ENCODE results near the gene ADGB.

Gene ADGB

DNA sequence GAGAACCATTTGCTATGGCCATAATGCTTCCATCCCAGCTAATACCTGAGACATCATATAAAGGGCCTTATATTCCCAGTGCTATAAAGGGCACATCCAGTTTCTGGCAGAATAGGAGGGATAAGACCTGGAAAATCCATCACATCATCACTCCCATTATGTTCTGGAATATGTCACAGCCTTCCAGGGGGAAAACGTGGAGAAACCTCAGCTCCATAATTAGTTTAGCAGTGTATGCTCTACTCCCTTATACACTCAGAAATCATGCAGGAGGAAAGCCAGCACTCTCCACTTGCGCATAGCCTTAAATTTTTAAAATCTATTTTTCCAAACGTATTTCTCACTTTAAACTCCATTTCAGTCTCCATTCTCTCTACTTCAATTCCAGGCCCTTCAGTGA lies 140.9 kb downstream of the ADGB start:
- TF ChIP-seq HDGF (IDR thresholded peaks at IDR 0.05; ENCODE audit: borderline replicate concordance) (no peak), BHLHE40 (IDR thresholded peaks at IDR 0.05; ENCODE audit: borderline replicate concordance) (no peak), FOXK2 (IDR thresholded peaks at IDR 0.05) (no peak), L3MBTL2 (conservative IDR thresholded peaks at IDR 0.05) (no peak), ELF4 (IDR thresholded peaks at IDR 0.05) (no peak), SP1 (IDR thresholded peaks at IDR 0.05) (no peak), FOXM1 (IDR thresholded peaks at IDR 0.05; ENCODE audit: borderline replicate concordance) (no peak), TARDBP (IDR thresholded peaks at IDR 0.05) (no peak), LEF1 (IDR thresholded peaks at IDR 0.05; ENCODE audit: borderline replicate concordance) (no peak), CTBP1 (IDR thresholded peaks at IDR 0.05; ENCODE audit: borderline replicate concordance) (no peak), SUZ12 (IDR thresholded peaks at IDR 0.05) (no peak), ZNF384 (IDR thresholded peaks at IDR 0.05) (no peak), ARNT (IDR thresholded peaks at IDR 0.05) (no peak), NFRKB (IDR thresholded peaks at IDR 0.05) (no peak), FOXA1 (IDR thresholded peaks at IDR 0.05) (no peak)
- TF ChIP-seq, protein P1, sequence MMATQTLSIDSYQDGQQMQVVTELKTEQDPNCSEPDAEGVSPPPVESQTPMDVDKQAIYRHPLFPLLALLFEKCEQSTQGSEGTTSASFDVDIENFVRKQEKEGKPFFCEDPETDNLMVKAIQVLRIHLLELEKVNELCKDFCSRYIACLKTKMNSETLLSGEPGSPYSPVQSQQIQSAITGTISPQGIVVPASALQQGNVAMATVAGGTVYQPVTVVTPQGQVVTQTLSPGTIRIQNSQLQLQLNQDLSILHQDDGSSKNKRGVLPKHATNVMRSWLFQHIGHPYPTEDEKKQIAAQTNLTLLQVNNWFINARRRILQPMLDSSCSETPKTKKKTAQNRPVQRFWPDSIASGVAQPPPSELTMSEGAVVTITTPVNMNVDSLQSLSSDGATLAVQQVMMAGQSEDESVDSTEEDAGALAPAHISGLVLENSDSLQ (IDR thresholded peaks at IDR 0.05), result no peak
- CTCF ChIA-PET, result no interaction called here
- POLR2A ChIA-PET, result no interaction called here
- no peak for DNase-seq (ENCODE audit: extremely low spot score)

DNA sequence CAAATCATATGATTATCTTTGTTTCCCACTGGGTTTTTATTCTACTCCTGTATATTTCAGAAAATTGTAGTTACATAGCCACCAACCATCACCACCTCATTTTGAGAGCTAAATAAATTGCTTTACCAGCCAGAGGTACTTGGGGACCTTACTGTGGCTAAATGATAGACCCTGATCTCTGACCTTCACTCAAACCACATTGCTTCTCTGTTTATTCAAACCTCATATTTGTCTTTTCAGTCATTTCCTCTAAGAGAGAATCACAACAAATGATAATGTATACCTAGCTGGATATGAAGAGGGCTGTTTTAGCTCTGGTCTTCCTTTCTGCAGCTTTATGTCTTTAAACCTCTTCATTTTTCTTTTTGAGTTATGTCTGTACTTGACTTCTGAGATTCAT lies 142.8 kb downstream of the ADGB start:
- TF ChIP-seq BHLHE40 (IDR thresholded peaks at IDR 0.05; ENCODE audit: borderline replicate concordance) (no peak), ZNF384 (IDR thresholded peaks at IDR 0.05) (no peak), TARDBP (IDR thresholded peaks at IDR 0.05) (no peak), HDGF (IDR thresholded peaks at IDR 0.05; ENCODE audit: borderline replicate concordance) (no peak), FOXK2 (IDR thresholded peaks at IDR 0.05) (no peak), NFRKB (IDR thresholded peaks at IDR 0.05) (no peak), L3MBTL2 (conservative IDR thresholded peaks at IDR 0.05) (no peak), ARNT (IDR thresholded peaks at IDR 0.05) (no peak), LEF1 (IDR thresholded peaks at IDR 0.05; ENCODE audit: borderline replicate concordance) (no peak), SP1 (IDR thresholded peaks at IDR 0.05) (no peak), SUZ12 (IDR thresholded peaks at IDR 0.05) (no peak), ELF4 (IDR thresholded peaks at IDR 0.05) (no peak), FOXA1 (IDR thresholded peaks at IDR 0.05) (no peak), FOXM1 (IDR thresholded peaks at IDR 0.05; ENCODE audit: borderline replicate concordance) (no peak), CTBP1 (IDR thresholded peaks at IDR 0.05; ENCODE audit: borderline replicate concordance) (no peak)
- TF ChIP-seq, protein P1 (IDR thresholded peaks at IDR 0.05), result no peak
- ChIA-PET POLR2A (no interaction called here), CTCF (interaction anchor here (0.6 kb wide), 1 partner anchor 196 kb away, joined by 3 read pairs; no protein-coding TSS in a partner anchor)
- DNase-seq (ENCODE audit: extremely low spot score), result no peak

DNA sequence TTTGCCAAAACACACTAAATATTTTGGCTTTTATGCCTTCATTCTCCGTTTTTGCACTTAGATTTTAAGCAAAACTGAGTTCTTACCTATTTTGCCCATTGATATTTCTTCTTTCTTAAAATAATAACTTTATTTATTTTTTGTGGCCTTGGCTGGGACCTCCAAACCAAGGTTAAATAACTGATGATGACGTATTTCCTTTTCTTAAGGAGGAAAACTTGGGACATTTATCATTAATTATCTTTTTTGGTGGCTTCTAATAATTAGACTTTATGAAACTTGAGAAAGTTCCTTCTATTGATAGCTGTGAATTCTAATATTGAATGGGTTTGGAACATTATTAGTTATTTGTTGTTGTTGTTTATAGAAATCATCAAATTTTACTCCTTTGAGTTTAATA lies 154.5 kb downstream of the ADGB start:
- DNase-seq (ENCODE audit: extremely low spot score), result no peak
- ChIA-PET CTCF (no interaction called here), POLR2A (no interaction called here)
- TF ChIP-seq SP1 (IDR thresholded peaks at IDR 0.05), result no peak
- TF ChIP-seq, protein P1 (IDR thresholded peaks at IDR 0.05), result no peak
- no peak for TF ChIP-seq TARDBP (IDR thresholded peaks at IDR 0.05)
- no peak for TF ChIP-seq ELF4 (IDR thresholded peaks at IDR 0.05)
- TF ChIP-seq HDGF (IDR thresholded peaks at IDR 0.05; ENCODE audit: borderline replicate concordance), result no peak
- TF ChIP-seq FOXM1 (IDR thresholded peaks at IDR 0.05; ENCODE audit: borderline replicate concordance), result no peak
- TF ChIP-seq SUZ12 (IDR thresholded peaks at IDR 0.05), result no peak
- TF ChIP-seq BHLHE40 (IDR thresholded peaks at IDR 0.05; ENCODE audit: borderline replicate concordance), result no peak
- no peak for TF ChIP-seq NFRKB (IDR thresholded peaks at IDR 0.05)
- TF ChIP-seq FOXA1 (IDR thresholded peaks at IDR 0.05), result no peak
- TF ChIP-seq LEF1 (IDR thresholded peaks at IDR 0.05; ENCODE audit: borderline replicate concordance), result no peak
- TF ChIP-seq L3MBTL2 (conservative IDR thresholded peaks at IDR 0.05), result no peak
- TF ChIP-seq FOXK2 (IDR thresholded peaks at IDR 0.05), result no peak
- TF ChIP-seq ZNF384 (IDR thresholded peaks at IDR 0.05), result no peak
- no peak for TF ChIP-seq CTBP1 (IDR thresholded peaks at IDR 0.05; ENCODE audit: borderline replicate concordance)
- TF ChIP-seq ARNT (IDR thresholded peaks at IDR 0.05), result no peak

DNA sequence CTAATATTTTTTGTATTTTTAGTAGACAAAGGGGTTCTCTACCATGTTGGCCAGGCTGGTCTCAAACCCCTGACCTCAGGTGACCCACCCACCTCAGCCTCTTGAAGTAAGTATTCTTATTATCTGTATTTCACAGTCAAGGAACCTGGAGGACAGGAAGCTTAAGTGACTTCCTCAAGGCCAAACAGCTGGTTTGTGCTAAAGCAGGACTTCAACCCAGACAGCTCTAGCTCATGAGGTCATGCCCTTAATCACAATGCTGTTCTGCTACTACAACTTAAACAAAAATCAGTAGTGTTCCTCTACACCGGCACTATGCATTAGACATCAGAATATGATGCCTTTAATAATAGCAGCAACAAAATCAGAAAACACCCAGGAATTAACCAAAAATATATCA lies 168.9 kb downstream of the ADGB start:
- POLR2A ChIA-PET, result no interaction called here
- CTCF ChIA-PET, result no interaction called here
- no peak for DNase-seq (ENCODE audit: extremely low spot score)
- TF ChIP-seq FOXM1 (IDR thresholded peaks at IDR 0.05; ENCODE audit: borderline replicate concordance) (no peak), ELF4 (IDR thresholded peaks at IDR 0.05) (no peak), SUZ12 (IDR thresholded peaks at IDR 0.05) (no peak), ARNT (IDR thresholded peaks at IDR 0.05) (no peak), SP1 (IDR thresholded peaks at IDR 0.05) (no peak), BHLHE40 (IDR thresholded peaks at IDR 0.05; ENCODE audit: borderline replicate concordance) (no peak), LEF1 (IDR thresholded peaks at IDR 0.05; ENCODE audit: borderline replicate concordance) (no peak), CTBP1 (IDR thresholded peaks at IDR 0.05; ENCODE audit: borderline replicate concordance) (no peak), HDGF (IDR thresholded peaks at IDR 0.05; ENCODE audit: borderline replicate concordance) (no peak)

DNA sequence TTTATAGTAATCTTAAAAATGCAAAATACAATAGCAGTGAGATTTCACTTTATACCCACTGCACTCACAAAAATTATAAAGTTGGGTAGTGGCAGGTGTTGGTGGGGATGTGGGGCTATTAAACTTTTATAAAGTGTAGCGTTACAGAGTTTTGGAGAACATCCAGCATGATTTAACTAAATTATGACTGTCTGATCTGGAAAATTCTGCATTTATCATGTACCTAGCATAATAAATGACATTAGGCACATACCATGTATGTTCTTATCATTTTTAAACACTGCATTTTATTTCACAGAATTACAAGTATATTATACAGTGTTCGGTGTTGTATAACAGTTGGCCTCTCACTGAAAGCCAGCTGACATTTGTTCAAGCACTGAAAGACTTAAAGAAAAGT lies 169.9 kb downstream of the ADGB start:
- no peak for TF ChIP-seq ARNT (IDR thresholded peaks at IDR 0.05)
- no peak for TF ChIP-seq L3MBTL2 (conservative IDR thresholded peaks at IDR 0.05)
- TF ChIP-seq ELF4 (IDR thresholded peaks at IDR 0.05), result no peak
- no peak for TF ChIP-seq ZNF384 (IDR thresholded peaks at IDR 0.05)
- no peak for TF ChIP-seq FOXM1 (IDR thresholded peaks at IDR 0.05; ENCODE audit: borderline replicate concordance)
- no peak for TF ChIP-seq FOXA1 (IDR thresholded peaks at IDR 0.05)
- TF ChIP-seq SP1 (IDR thresholded peaks at IDR 0.05), result no peak
- TF ChIP-seq, protein P1 (IDR thresholded peaks at IDR 0.05), result no peak
- TF ChIP-seq SUZ12 (IDR thresholded peaks at IDR 0.05), result no peak
- no peak for TF ChIP-seq LEF1 (IDR thresholded peaks at IDR 0.05; ENCODE audit: borderline replicate concordance)
- TF ChIP-seq NFRKB (IDR thresholded peaks at IDR 0.05), result no peak
- ChIA-PET POLR2A (no interaction called here), CTCF (no interaction called here)
- no peak for DNase-seq (ENCODE audit: extremely low spot score)
